GM18499 (cell line): ENCODE results near the gene PPP1R3A.

ENCODE experiments used
- ATAC-seq: cut with Tn5 transposase; IDR thresholded peaks from one replicate; pipeline ENCODE4 v1.9.1; 2021; ENCODE audit warnings: moderate number of reproducible peaks; ENCODE audit not compliant: insufficient read depth, unreplicated experiment

The PPP1R3A gene

DNA sequence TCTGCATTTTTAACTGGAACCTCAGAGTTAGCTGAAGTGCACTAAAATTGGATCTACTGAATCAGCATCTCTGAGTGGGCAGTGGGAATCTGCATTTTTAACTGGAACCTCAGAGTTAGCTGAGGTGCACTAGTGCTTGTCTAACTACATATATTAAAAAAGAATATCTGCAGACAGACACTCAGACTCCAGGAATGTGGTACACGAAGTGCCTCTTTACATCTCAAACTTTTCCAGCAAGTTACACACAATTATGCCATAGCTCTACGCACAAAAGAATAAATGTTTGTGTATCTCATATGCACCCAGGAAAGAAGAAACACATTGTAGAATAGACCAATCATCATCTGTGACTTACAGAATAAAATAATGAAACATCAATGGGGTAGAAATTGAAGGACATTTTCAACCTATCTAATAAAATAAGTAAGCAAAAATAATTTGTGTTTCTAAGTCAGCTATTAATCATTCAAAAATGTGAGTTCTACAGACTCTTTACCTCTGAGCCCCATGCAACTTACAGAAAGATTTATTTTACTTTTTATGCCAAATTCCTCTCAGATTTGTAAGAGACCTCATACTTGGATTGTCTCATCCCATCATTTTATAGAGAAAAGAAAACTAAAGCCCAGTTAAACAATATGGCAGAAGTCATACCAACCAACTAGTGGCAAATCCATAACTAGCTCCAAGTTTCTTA is 28.3 kb downstream of the PPP1R3A start:
- no peak for ATAC-seq

DNA sequence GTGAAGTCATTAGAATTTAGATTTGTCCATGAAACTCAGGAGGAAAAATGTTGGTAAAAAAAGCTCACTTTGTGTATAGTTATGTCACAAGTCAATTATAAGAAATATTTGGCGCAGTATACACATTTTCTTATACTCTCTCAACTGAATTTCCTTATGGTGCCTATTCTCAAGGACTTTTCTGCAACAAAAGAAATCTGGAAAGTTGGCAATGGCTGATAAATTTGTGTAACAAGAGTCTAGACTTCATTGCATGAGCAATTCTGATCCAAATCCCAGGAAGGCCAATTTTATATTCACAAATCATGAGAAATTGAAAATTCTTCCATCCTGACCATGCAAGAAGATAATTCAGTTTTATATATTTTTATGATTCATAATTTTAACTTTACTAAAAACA is 35.7 kb downstream of the PPP1R3A start:
- ATAC-seq, result no peak

DNA sequence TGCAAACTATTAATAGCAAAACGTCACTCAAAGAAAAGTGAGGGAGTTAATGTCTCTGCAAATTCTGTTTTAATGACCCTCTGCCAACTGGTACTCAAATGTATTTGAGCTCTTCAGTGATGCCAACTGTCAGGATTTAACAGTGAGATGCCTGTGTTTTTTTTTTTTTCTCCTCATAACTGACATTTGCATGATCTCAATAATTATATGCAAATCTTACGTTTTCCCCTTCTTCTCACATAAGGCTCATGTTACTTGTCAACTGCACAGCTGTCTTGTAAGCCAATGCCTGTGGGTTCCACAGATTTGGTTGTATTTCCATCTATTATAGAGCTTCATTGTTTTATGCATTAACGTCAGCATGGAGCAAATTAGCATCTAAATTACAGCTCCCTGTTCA is 38.2 kb downstream of the PPP1R3A start:
- no peak for ATAC-seq

- ATAC-seq, result no peak
Measured at GRCh38 chr7:113878394-113878992, 40.3 kb downstream of the PPP1R3A start.

DNA sequence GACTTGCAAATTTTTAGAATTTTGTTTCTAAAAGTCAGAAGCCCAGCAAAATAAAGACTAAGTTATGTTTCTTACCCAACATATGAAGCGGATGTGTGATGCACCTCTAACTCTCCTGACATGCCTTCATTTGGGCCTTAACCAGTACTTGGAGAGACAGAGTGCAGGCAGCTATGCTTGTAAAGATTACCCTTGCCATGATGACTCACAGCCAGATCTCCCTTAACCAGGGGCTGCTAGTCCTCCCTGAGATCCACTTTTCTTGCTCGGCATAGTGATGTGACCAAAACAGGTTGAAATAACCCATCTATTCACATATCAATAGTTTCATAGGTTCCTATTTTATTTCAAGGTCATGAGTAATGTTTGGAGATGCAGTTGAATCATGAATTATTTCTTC is 43.6 kb downstream of the PPP1R3A start:
- ATAC-seq, result no peak

DNA sequence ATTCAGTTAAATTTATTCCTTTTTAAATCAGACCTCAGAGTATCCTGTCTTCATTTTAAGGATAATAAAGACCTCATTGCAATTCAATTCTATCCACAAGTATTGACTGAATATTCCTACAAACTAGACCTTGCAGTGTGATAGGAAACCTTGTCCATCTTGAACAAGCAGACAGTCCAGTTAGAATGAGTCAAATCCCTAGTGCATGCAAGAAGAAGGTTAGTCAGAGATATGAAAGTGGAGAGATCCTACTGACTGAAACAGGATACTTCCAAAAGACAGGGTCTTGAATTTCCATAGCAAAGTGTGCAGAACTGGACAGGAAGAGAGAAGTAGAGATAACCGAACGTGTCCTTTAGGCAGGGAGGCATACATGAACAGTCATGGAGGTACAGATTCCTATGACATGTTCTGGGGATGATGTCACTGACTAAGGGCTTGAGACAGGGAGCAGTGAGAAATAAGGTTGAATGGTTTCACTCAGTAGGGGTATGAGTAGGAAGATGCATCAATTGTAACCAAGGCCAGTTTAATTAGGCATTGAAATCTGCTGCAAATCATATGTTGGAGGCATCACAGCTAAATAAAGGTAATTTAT is 45.2 kb downstream of the PPP1R3A start:
- ATAC-seq, result no peak

- no peak for ATAC-seq
Measured at GRCh38 chr7:113872981-113873380, 45.8 kb downstream of the PPP1R3A start.

GRCh38 chr7:113867325-113867724 is 51.5 kb downstream of the PPP1R3A start:
- no peak for ATAC-seq

DNA sequence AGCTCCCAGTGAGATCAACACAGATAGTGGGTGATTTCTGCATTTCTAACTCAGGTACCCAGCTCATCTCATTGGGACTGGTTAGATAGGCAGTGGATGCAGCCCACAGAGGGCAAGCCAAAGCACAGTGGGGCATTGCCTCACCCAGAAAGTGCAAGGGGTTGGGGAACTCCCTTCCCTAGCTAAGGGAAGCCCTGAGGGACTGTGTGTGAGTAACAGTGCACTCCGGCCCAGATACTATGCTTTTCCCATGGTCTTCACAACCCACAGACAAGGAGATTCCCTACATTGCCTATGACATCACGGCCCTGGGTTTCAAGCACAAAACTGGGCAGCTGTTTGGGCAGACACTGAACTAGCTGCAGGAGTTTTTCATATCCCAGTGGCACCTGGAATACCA is 62.8 kb downstream of the PPP1R3A start:
- ATAC-seq, result no peak

DNA sequence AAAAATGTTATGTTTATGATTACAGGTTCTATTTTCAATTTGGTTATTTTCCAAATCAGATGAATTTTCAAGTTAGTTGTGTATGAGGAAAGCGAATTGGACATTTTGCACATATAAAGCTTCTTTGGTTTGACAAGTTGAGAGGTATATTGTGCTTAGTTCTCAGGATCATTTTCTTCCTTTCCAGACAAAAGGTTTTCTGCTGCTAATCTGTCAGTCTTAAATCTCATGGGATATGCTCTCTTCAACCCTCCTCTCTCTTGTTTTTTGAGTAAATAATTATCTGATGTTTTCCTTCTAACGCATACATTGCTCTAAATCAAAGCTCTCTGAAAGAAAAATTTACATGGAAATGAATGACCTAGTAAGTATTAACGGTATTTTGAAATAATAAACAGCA is 77.9 kb downstream of the PPP1R3A start:
- ATAC-seq, result no peak

DNA sequence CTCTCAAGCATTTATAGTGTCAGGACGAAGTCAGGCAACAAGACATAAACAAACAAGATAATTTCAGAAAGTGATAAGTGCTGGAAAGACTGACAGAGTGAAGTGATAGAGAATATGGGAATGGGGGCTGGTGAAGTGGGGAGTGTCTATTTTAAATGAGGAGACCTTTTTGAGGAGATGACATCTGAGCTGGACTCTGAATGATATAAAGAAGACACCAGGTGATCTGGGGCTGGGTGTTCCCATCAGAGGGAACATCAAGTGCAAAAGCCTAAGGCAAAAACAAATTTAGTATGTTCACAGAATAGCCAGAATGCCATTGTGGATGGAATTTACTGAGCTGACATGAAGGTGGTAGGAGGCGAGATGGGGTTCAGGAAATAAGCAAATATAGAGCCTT is 83.4 kb downstream of the PPP1R3A start:
- ATAC-seq, result no peak

DNA sequence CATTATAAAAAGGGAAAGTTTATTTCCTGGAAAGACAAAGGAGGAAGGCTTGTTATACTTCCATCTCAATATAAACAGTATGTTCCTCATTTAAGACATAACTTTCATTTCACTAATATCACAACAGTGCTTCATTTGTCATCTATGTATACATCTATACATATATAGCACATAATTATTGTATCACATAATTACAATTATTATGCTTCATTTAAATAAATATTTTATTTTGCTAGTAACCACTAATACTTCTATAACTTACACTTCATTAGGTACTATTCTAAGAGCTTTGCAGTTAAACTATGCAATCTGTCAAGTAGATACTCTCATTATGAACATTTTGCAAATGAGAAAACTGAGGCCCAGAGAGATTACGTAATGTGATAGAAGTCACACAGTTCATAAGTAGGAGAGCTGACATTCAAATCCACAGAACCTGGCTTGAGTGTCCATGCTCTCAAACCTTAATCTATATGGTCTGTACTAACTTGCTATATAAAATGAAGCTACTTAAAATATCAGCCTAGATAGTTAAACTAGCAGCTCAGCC is 86.5 kb downstream of the PPP1R3A start:
- ATAC-seq, result no peak

- no peak for ATAC-seq
Measured at GRCh38 chr7:113831556-113831955, 87.3 kb downstream of the PPP1R3A start.

DNA sequence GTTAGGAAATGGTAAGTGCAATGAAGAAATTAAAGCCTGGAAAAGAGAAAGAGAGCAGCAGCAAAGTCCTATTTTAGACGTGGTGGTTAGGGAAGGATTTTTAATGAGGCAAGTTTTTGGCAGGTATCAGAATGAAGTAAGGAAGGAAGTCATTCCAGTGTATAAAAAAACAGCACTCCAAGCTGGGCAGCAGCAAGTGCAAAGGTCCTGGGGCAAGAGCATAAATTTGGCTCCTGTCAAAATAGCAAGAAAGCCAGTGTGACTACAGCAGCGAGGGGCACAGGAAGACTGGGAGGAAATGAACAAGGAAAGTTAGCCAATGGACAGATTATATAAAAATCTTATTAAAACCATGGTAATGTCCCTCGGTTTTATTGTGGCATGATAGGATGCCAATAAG is 90.2 kb downstream of the PPP1R3A start:
- no peak for ATAC-seq
